ENCODE measurements around the gene KCNH8. TPM values are rescaled to one million over a fixed set of nuclear protein-coding genes. Genes with fewer than 3 reads are reported as not detected.

KCNH8 gene
- total RNA-seq, 1 experiment from 2014 or later: 1.3 TPM

DNA sequence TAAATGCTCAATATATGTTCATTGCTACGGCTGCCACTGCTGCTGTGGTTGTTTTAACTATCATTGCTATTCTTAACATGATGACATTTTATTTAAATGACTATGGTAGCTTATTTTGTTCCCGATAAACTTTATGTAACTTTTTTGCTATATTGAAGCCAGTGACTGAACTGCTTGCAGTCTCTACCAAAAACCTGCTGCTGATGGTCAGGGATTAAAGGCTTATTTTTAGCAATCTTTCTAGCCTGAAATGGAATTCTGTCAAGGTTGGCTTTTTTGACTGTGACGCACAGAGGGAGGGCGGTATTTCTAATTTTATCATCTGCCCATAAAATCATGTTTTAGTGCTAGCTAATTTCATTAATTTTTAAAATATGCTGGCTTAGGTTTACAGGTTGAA, 271.8 kb downstream of the KCNH8 start:
- H3K36me3 Mint-ChIP-seq (ENCODE audit: insufficient read depth, unreplicated experiment): no peaks in the 10 kb centered on the region
- no peak overlapping the region for H3K4me3 Mint-ChIP-seq (ENCODE audit: low read depth, unreplicated experiment)

DNA sequence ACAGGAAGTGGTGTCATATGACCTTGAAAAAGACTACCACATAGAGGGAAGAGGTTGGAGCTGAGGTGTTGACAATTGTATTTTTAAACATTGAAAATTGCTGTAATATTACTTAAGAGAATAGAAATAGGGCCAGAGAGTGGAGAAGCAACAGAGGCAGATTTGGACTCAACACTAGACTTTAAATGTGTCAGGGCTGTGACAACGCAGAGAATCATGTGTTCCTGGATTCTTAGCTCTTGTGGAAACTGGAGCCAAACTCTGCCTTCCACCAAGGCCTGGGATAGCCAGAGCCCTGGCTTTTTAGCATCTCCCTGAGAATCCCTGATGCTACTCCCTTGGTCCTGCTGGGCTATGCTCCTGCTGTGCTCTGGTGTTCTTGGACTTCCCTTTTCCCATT, 277.5 kb downstream of the KCNH8 start:
- TF ChIP-seq, protein P1, sequence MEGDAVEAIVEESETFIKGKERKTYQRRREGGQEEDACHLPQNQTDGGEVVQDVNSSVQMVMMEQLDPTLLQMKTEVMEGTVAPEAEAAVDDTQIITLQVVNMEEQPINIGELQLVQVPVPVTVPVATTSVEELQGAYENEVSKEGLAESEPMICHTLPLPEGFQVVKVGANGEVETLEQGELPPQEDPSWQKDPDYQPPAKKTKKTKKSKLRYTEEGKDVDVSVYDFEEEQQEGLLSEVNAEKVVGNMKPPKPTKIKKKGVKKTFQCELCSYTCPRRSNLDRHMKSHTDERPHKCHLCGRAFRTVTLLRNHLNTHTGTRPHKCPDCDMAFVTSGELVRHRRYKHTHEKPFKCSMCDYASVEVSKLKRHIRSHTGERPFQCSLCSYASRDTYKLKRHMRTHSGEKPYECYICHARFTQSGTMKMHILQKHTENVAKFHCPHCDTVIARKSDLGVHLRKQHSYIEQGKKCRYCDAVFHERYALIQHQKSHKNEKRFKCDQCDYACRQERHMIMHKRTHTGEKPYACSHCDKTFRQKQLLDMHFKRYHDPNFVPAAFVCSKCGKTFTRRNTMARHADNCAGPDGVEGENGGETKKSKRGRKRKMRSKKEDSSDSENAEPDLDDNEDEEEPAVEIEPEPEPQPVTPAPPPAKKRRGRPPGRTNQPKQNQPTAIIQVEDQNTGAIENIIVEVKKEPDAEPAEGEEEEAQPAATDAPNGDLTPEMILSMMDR (IDR thresholded peaks at IDR 0.05; ENCODE audit: unreplicated experiment): no peak
- H3K27me3 Mint-ChIP-seq (ENCODE audit: unreplicated experiment): no peaks in the 10 kb centered on the region
- no peak overlapping the region for H3K27ac Mint-ChIP-seq (ENCODE audit: unreplicated experiment)
- no peak for DNase-seq
- H3K36me3 Mint-ChIP-seq (ENCODE audit: insufficient read depth, unreplicated experiment): no peaks in the 10 kb centered on the region
- H3K9me3 Mint-ChIP-seq (ENCODE audit: low read depth, unreplicated experiment): no peaks in the 10 kb centered on the region
- BruUV-seq (replicated peaks): no TSS peak
- intact Hi-C loops (cut with micrococcal nuclease; ENCODE audit: unreplicated experiment): no loop called here
- no peak overlapping the region for H3K4me3 Mint-ChIP-seq (ENCODE audit: low read depth, unreplicated experiment)
- H3K4me1 Mint-ChIP-seq (ENCODE audit: low read depth, unreplicated experiment): no peaks in the 10 kb centered on the region
- CTCF ChIA-PET: no interaction called here

More for the DNA sequence above, 271.8 kb downstream of the KCNH8 start:
- CTCF ChIA-PET: no interaction called here
- no peaks in the 10 kb centered on the region for H3K9me3 Mint-ChIP-seq (ENCODE audit: low read depth, unreplicated experiment)
- BruUV-seq (replicated peaks): no TSS peak
- no peaks in the 10 kb centered on the region for H3K27me3 Mint-ChIP-seq (ENCODE audit: unreplicated experiment)
- DNase-seq: no peak
- intact Hi-C loops (cut with micrococcal nuclease; ENCODE audit: unreplicated experiment): no loop called here
- H3K27ac Mint-ChIP-seq (ENCODE audit: unreplicated experiment): no peak overlapping the region
- TF ChIP-seq, protein P1 (IDR thresholded peaks at IDR 0.05; ENCODE audit: unreplicated experiment): no peak
- H3K4me1 Mint-ChIP-seq (ENCODE audit: low read depth, unreplicated experiment): no peaks in the 10 kb centered on the region

DNA sequence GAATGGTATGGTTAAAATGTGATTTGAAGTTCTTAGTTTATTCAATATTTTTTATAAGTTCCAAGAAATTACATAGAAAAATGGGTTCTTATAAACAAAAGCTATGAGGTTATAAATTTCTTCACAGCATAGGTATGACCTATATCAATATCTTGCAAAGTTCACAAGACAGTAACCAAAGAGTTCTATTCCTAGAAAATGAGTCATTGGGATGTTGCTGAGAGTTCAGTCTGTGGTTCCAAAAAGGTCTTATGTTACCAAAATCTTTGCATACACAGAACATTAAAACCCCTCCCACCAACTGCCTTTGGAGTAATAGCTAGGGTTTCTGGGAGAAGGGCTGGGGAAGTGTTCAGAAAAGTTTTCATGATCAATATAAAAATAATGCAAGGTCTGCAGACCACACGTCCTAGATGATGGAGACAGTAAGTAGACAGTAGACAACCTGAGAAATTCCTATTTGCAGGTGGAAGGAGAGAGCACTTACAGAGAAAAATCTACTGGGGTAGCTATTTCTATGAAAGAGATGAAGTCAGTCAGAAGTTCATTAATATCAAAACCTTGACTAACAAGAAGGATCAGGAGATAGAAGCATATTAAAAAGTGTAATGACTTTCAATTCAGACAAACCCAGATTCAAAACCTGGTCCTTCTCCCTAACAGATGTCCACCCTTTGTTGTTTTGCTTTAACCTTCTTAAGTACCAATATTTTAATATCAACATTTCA, 279.3 kb downstream of the KCNH8 start:
- Mint-ChIP-seq H3K27ac (ENCODE audit: unreplicated experiment) (no peak overlapping the region), H3K4me3 (ENCODE audit: low read depth, unreplicated experiment) (no peak overlapping the region), H3K27me3 (ENCODE audit: unreplicated experiment) (no peaks in the 10 kb centered on the region), H3K9me3 (ENCODE audit: low read depth, unreplicated experiment) (no peaks in the 10 kb centered on the region), H3K36me3 (ENCODE audit: insufficient read depth, unreplicated experiment) (no peaks in the 10 kb centered on the region), H3K4me1 (ENCODE audit: low read depth, unreplicated experiment) (no peaks in the 10 kb centered on the region)
- no TSS peak for BruUV-seq (replicated peaks)
- no peak for DNase-seq
- TF ChIP-seq, protein P1 (IDR thresholded peaks at IDR 0.05; ENCODE audit: unreplicated experiment): no peak
- intact Hi-C loops (cut with micrococcal nuclease; ENCODE audit: unreplicated experiment): no loop called here
- CTCF ChIA-PET: no interaction called here

DNA sequence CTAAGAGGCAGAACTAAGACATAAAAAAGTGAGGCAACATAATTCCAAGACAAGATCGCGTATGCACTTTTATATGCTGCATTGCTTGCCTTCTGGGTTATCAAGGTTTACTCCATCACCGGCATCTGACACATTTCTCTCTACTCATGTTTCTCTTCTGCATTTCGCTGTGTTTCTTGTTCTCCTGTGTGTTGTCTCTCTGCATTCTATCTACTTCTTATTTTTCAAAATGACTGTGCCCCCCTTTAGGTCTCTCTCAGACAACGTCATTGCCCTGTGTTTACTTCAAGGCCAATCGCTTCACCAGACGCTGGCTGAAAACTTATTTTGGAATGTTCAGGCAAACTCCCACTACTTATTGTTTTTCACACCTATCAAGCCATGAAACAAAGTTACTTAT, 280.4 kb downstream of the KCNH8 start:
- no peaks in the 10 kb centered on the region for H3K9me3 Mint-ChIP-seq (ENCODE audit: low read depth, unreplicated experiment)
- H3K27ac Mint-ChIP-seq (ENCODE audit: unreplicated experiment): no peak overlapping the region
- no peak for DNase-seq
- intact Hi-C loops (cut with micrococcal nuclease; ENCODE audit: unreplicated experiment): no loop called here
- TF ChIP-seq, protein P1 (IDR thresholded peaks at IDR 0.05; ENCODE audit: unreplicated experiment): no peak
- CTCF ChIA-PET: no interaction called here
- H3K4me1 Mint-ChIP-seq (ENCODE audit: low read depth, unreplicated experiment): no peaks in the 10 kb centered on the region
- no peak overlapping the region for H3K4me3 Mint-ChIP-seq (ENCODE audit: low read depth, unreplicated experiment)
- H3K36me3 Mint-ChIP-seq (ENCODE audit: insufficient read depth, unreplicated experiment): no peaks in the 10 kb centered on the region
- no TSS peak for BruUV-seq (replicated peaks)
- no peaks in the 10 kb centered on the region for H3K27me3 Mint-ChIP-seq (ENCODE audit: unreplicated experiment)

Data from Calu3 (cell line).